ENCODE measurements around the gene LDAH.

The LDAH gene

DNA sequence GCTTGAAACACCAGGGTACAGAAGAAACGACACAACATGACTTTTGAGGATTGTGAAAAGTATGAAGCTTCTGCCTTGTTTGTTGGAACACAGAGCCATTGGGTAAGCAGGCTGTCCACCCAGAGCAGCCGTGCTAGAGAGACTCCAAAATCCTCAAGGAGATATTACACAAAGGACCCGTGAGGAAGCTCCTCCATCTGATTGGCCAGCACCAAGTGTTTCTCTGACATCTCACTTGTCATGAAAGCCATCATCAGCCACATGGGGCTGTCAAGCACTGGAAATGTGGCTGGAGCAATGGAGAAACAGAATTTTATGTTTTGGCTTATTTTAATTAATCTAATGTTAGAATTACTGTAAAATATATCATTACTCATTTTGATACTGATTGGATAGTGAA, 29.8 kb upstream of the LDAH start:
- Histone ChIP-seq H4K91ac (ENCODE audit: low read depth, low read length, poor library complexity) (no peak overlapping the region), H2BK120ac (ENCODE audit: low read depth, low read length) (no peak overlapping the region), H3K79me1 (ENCODE audit: low read depth, low read length) (no peaks in the 10 kb centered on the region), H3K9me3 (replicated peaks in 1 of 2; ENCODE audit: control insufficient read depth in 2 of 2, insufficient read depth in 1 of 2, low read depth in 1 of 2, low read length in 2 of 2) (peaks cover 0 to 2% of the 10 kb centered on the region in 2 donors), H3K23ac (ENCODE audit: low read depth, low read length, poor library complexity) (no peak overlapping the region), H4K8ac (ENCODE audit: low read depth, low read length) (no peak overlapping the region), H3K18ac (ENCODE audit: low read length) (no peak overlapping the region), H2BK15ac (ENCODE audit: low read length) (no peak overlapping the region), H3K14ac (ENCODE audit: low read length) (no peak overlapping the region), H3K4ac (ENCODE audit: low read length) (no peak overlapping the region), H3K4me2 (ENCODE audit: insufficient read depth, low read length, poor library complexity, severe bottlenecking) (no peak overlapping the region), H2AFZ (ENCODE audit: low read length) (no peak overlapping the region), H3K27me3 (ENCODE audit: control insufficient read depth in 3 of 3, insufficient read depth in 3 of 3, low read depth in 1 of 3, low read length in 3 of 3) (peaks cover 0 to 19% (median 0%) of the 10 kb centered on the region in 3 experiments), H3K36me3 (replicated peaks in 1 of 2; ENCODE audit: control insufficient read depth in 2 of 2, insufficient read depth in 2 of 2, low read length in 2 of 2) (no peaks in the 10 kb centered on the region), H3K4me3 (ENCODE audit: low read length in 2 of 2) (no peak overlapping the region), H3K4me1 (ENCODE audit: control insufficient read depth in 2 of 2, insufficient read depth in 1 of 2, low read depth in 1 of 2, low read length in 2 of 2) (no peaks in the 10 kb centered on the region), H3K9ac (ENCODE audit: low read depth, low read length, poor library complexity) (no peak overlapping the region), H2BK5ac (ENCODE audit: low read length) (no peak overlapping the region), H2AK5ac (ENCODE audit: low read depth, low read length) (no peak overlapping the region), H2BK12ac (ENCODE audit: low read length) (no peak overlapping the region), H3K27ac (replicated peaks; ENCODE audit: low read length) (no peak overlapping the region)
- WGBS, 2 donors (ENCODE audit: extremely low coverage in 2 of 2, insufficient read length in 2 of 2, insufficient replicate concordance in 1 of 2): no CpG with 5 or more reads among the region's 3 CpGs
- DNase-seq (ENCODE audit: low spot score): no peak

- no peaks in the 10 kb centered on the region for H3K36me3 ChIP-seq (replicated peaks in 1 of 2; ENCODE audit: control insufficient read depth in 2 of 2, insufficient read depth in 2 of 2, low read length in 2 of 2)
- no peak overlapping the region for H3K4me2 ChIP-seq (ENCODE audit: insufficient read depth, low read length, poor library complexity, severe bottlenecking)
- no peaks in the 10 kb centered on the region for H3K4me1 ChIP-seq (ENCODE audit: control insufficient read depth in 2 of 2, insufficient read depth in 1 of 2, low read depth in 1 of 2, low read length in 2 of 2)
- no peak overlapping the region for H2BK15ac ChIP-seq (ENCODE audit: low read length)
- H3K14ac ChIP-seq (ENCODE audit: low read length): no peak overlapping the region
- no peak overlapping the region for H3K27ac ChIP-seq (replicated peaks; ENCODE audit: low read length)
- no peak overlapping the region for H3K9ac ChIP-seq (ENCODE audit: low read depth, low read length, poor library complexity)
- H2BK12ac ChIP-seq (ENCODE audit: low read length): no peak overlapping the region
- no CpG with 5 or more reads among the region's 6 CpGs for WGBS, 2 donors (ENCODE audit: extremely low coverage in 2 of 2, insufficient read length in 2 of 2, insufficient replicate concordance in 1 of 2)
- no peak overlapping the region for H2BK5ac ChIP-seq (ENCODE audit: low read length)
- no peak overlapping the region for H2BK120ac ChIP-seq (ENCODE audit: low read depth, low read length)
- H3K79me1 ChIP-seq (ENCODE audit: low read depth, low read length): no peaks in the 10 kb centered on the region
- no peak overlapping the region for H3K23ac ChIP-seq (ENCODE audit: low read depth, low read length, poor library complexity)
- H3K4me3 ChIP-seq (ENCODE audit: low read length in 2 of 2): no peak overlapping the region
- H3K27me3 ChIP-seq (ENCODE audit: control insufficient read depth in 3 of 3, insufficient read depth in 3 of 3, low read depth in 1 of 3, low read length in 3 of 3): peaks cover 0 to 16% (median 0%) of the 10 kb centered on the region in 3 experiments
- no peak overlapping the region for H3K4ac ChIP-seq (ENCODE audit: low read length)
- H4K91ac ChIP-seq (ENCODE audit: low read depth, low read length, poor library complexity): no peak overlapping the region
- no peak overlapping the region for H3K18ac ChIP-seq (ENCODE audit: low read length)
- peaks cover 0 to 2% of the 10 kb centered on the region in 2 donors for H3K9me3 ChIP-seq (replicated peaks in 1 of 2; ENCODE audit: control insufficient read depth in 2 of 2, insufficient read depth in 1 of 2, low read depth in 1 of 2, low read length in 2 of 2)
- no peak overlapping the region for H2AK5ac ChIP-seq (ENCODE audit: low read depth, low read length)
- H2AFZ ChIP-seq (ENCODE audit: low read length): no peak overlapping the region
- no peak for DNase-seq (ENCODE audit: low spot score)
- no peak overlapping the region for H4K8ac ChIP-seq (ENCODE audit: low read depth, low read length)
These were observed 29.2 kb upstream of the LDAH start for GRCh38 chr2:20852139-20852538.

GRCh38 chr2:20844246-20844645, 21.3 kb upstream of the LDAH start:
- no peak overlapping the region for H2BK12ac ChIP-seq (ENCODE audit: low read length)
- peaks cover 0 to 4% (median 0%) of the 10 kb centered on the region in 3 experiments for H3K27me3 ChIP-seq (ENCODE audit: control insufficient read depth in 3 of 3, insufficient read depth in 3 of 3, low read depth in 1 of 3, low read length in 3 of 3)
- H3K9me3 ChIP-seq (replicated peaks in 1 of 2; ENCODE audit: control insufficient read depth in 2 of 2, insufficient read depth in 1 of 2, low read depth in 1 of 2, low read length in 2 of 2): no peaks in the 10 kb centered on the region
- no peak overlapping the region for H3K23ac ChIP-seq (ENCODE audit: low read depth, low read length, poor library complexity)
- H3K4me1 ChIP-seq (ENCODE audit: control insufficient read depth in 2 of 2, insufficient read depth in 1 of 2, low read depth in 1 of 2, low read length in 2 of 2): no peaks in the 10 kb centered on the region
- no peak overlapping the region for H2BK5ac ChIP-seq (ENCODE audit: low read length)
- no peak for DNase-seq (ENCODE audit: low spot score)
- no peaks in the 10 kb centered on the region for H3K79me1 ChIP-seq (ENCODE audit: low read depth, low read length)
- H2BK15ac ChIP-seq (ENCODE audit: low read length): no peak overlapping the region
- no peak overlapping the region for H3K4ac ChIP-seq (ENCODE audit: low read length)
- H4K91ac ChIP-seq (ENCODE audit: low read depth, low read length, poor library complexity): no peak overlapping the region
- H3K14ac ChIP-seq (ENCODE audit: low read length): no peak overlapping the region
- no peak overlapping the region for H3K4me2 ChIP-seq (ENCODE audit: insufficient read depth, low read length, poor library complexity, severe bottlenecking)
- H3K9ac ChIP-seq (ENCODE audit: low read depth, low read length, poor library complexity): no peak overlapping the region
- no peaks in the 10 kb centered on the region for H3K36me3 ChIP-seq (replicated peaks in 1 of 2; ENCODE audit: control insufficient read depth in 2 of 2, insufficient read depth in 2 of 2, low read length in 2 of 2)
- H3K4me3 ChIP-seq (ENCODE audit: low read length in 2 of 2): no peak overlapping the region
- no peak overlapping the region for H3K27ac ChIP-seq (replicated peaks; ENCODE audit: low read length)
- H3K18ac ChIP-seq (ENCODE audit: low read length): no peak overlapping the region
- H2AK5ac ChIP-seq (ENCODE audit: low read depth, low read length): no peak overlapping the region
- no peak overlapping the region for H4K8ac ChIP-seq (ENCODE audit: low read depth, low read length)
- H2AFZ ChIP-seq (ENCODE audit: low read length): no peak overlapping the region
- no peak overlapping the region for H2BK120ac ChIP-seq (ENCODE audit: low read depth, low read length)
- no CpG with 5 or more reads among the region's 2 CpGs for whole genome bisulfite sequencing, 2 donors (ENCODE audit: extremely low coverage in 2 of 2, insufficient read length in 2 of 2, insufficient replicate concordance in 1 of 2)

DNA sequence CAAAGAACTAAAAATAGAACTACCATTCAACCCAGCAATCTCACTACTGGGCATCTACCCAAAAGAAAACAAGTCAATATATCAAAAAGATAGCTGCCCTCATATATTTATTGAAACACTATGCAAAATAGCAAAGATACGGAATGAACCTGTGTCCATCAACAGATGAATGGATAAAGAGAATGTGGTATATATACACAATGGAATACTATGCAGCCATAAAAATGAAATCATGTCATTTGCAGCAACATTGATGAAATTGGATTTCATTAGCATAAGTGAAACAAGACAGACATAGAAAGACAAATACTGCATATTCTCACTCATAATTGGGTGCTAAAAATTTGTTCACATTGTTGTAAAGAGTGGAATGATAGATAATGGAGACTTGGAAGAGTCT, 16.2 kb upstream of the LDAH start:
- Histone ChIP-seq H2AK5ac (ENCODE audit: low read depth, low read length) (no peak overlapping the region), H2BK5ac (ENCODE audit: low read length) (no peak overlapping the region), H2AFZ (ENCODE audit: low read length) (no peak overlapping the region), H3K9ac (ENCODE audit: low read depth, low read length, poor library complexity) (no peak overlapping the region), H3K14ac (ENCODE audit: low read length) (no peak overlapping the region), H3K27ac (replicated peaks; ENCODE audit: low read length) (no peak overlapping the region), H4K8ac (ENCODE audit: low read depth, low read length) (no peak overlapping the region), H3K18ac (ENCODE audit: low read length) (no peak overlapping the region), H2BK15ac (ENCODE audit: low read length) (no peak overlapping the region), H3K4me1 (ENCODE audit: control insufficient read depth in 2 of 2, insufficient read depth in 1 of 2, low read depth in 1 of 2, low read length in 2 of 2) (no peaks in the 10 kb centered on the region), H3K27me3 (ENCODE audit: control insufficient read depth in 3 of 3, insufficient read depth in 3 of 3, low read depth in 1 of 3, low read length in 3 of 3) (peaks cover 0 to 4% (median 0%) of the 10 kb centered on the region in 3 experiments), H3K4me2 (ENCODE audit: insufficient read depth, low read length, poor library complexity, severe bottlenecking) (no peak overlapping the region), H2BK12ac (ENCODE audit: low read length) (no peak overlapping the region), H4K91ac (ENCODE audit: low read depth, low read length, poor library complexity) (no peak overlapping the region), H2BK120ac (ENCODE audit: low read depth, low read length) (no peak overlapping the region), H3K4ac (ENCODE audit: low read length) (no peak overlapping the region), H3K4me3 (ENCODE audit: low read length in 2 of 2) (no peak overlapping the region), H3K79me1 (ENCODE audit: low read depth, low read length) (no peaks in the 10 kb centered on the region), H3K9me3 (replicated peaks in 1 of 2; ENCODE audit: control insufficient read depth in 2 of 2, insufficient read depth in 1 of 2, low read depth in 1 of 2, low read length in 2 of 2) (no peaks in the 10 kb centered on the region), H3K23ac (ENCODE audit: low read depth, low read length, poor library complexity) (no peak overlapping the region), H3K36me3 (replicated peaks in 1 of 2; ENCODE audit: control insufficient read depth in 2 of 2, insufficient read depth in 2 of 2, low read length in 2 of 2) (no peaks in the 10 kb centered on the region)
- DNase-seq (ENCODE audit: low spot score): no peak
- whole genome bisulfite sequencing, 2 donors (ENCODE audit: extremely low coverage in 2 of 2, insufficient read length in 2 of 2, insufficient replicate concordance in 1 of 2): no CpG with 5 or more reads among the region's 1 CpG
